Lower lobe of right lung (tissue), 2 donors: ENCODE data around the gene NNMT. TPM values are rescaled to one million over a fixed set of nuclear protein-coding genes. Genes with fewer than 3 reads are reported as not detected.
A peak's percentile ranks its signal among the peaks of the same experiment; 100 is the strongest.

Source experiments
- ATAC-seq, 2 donors: fragments of 200-7000 bp; cut with Tn5 transposase; one replicate each; pipeline ENCODE4 v1.9.1; 2020 to 2022; ENCODE audit warnings: mild to moderate bottlenecking in 2 of 2, moderate library complexity in 2 of 2
- DNase-seq: peaks from one replicate; pipeline ENCODE4 v3.0.0-alpha.2; 2020
- H3K27ac ChIP-seq: fragments of 200-600 bp; one replicate; pipeline ENCODE4 v1.8.0; 2022
- H3K27me3 ChIP-seq: fragments of 200-600 bp; one replicate; pipeline ENCODE4 v1.8.0; 2022; ENCODE audit warnings: low read depth
- H3K36me3 ChIP-seq: fragments of 200-600 bp; one replicate; pipeline ENCODE4 v1.8.0; 2022; ENCODE audit warnings: mild to moderate bottlenecking
- H3K4me1 ChIP-seq: fragments of 200-600 bp; one replicate; pipeline ENCODE4 v1.8.0; 2022
- H3K4me3 ChIP-seq: fragments of 200-600 bp; one replicate; pipeline ENCODE4 v1.8.0; 2022; ENCODE audit warnings: mild to moderate bottlenecking
- H3K9me3 ChIP-seq: fragments of 200-600 bp; one replicate; pipeline ENCODE4 v1.8.0; 2022
- CTCF ChIP-seq: fragments of 200-600 bp; IDR thresholded peaks from one replicate; pipeline ENCODE4 v1.8.0; 2022; ENCODE audit warnings: antibody characterized with exemption, mild to moderate bottlenecking
- intact Hi-C: fragments of 100-400 bp; cut with DNase I; formaldehyde crosslinking; loops from one replicate; pipeline ENCODE4 v1.11.0; 2022
- total RNA-seq: library from RNA; stranded (reverse); fragmentation: NEBNext Ultra II Directional; extraction: Animal tissue kit (Norgen Biotek cat#: 25700); gene quantifications from one replicate; pipeline ENCODE4 v1.2.1, GENCODE V29; 2021
- donor health status: DM: no; HTN: yes; CAD: no; lungs with severe emphysema.

NNMT gene
- total RNA-seq, 1 donor from 2014 or later: 162 TPM

GRCh38 chr11:114304065-114304464 is 7.9 kb downstream of the NNMT start:
- Histone ChIP-seq H3K4me1 (peaks cover 33% of the 10 kb centered on the region), H3K36me3 (no peaks in the 10 kb centered on the region), H3K4me3 (no peak overlapping the region), H3K9me3 (no peaks in the 10 kb centered on the region), H3K27me3 (no peaks in the 10 kb centered on the region), H3K27ac (no peak overlapping the region)
- TF ChIP-seq CTCF: no peak
- no peak for ATAC-seq
- intact Hi-C loops: no loop called here
- no peak for DNase-seq

DNA sequence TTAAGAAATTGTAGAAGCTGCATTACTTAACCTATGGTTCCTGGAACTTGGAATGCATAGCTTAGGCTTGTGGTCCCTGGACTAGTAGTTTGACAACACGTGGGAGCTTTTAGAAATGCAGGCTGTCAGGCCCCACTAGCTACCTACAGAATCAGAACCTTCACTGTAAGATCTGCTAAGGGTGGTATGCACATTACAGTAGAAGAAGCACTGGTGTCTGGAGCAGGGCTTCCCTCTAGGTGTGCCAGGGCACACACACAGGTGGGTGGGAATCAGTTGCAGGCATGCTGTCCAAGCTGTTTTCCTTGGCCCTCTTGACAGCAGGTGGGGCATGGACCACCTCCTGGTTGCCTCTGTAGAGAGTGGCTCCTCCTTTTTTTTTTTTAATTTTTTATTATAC is 8.8 kb downstream of the NNMT start:
- Histone ChIP-seq H3K27ac (peak overlapping the region; percentile 7), H3K36me3 (no peaks in the 10 kb centered on the region), H3K4me1 (peaks cover 42% of the 10 kb centered on the region), H3K9me3 (no peaks in the 10 kb centered on the region), H3K27me3 (no peaks in the 10 kb centered on the region), H3K4me3 (no peak overlapping the region)
- ATAC-seq (no peak), DNase-seq (no peak)
- intact Hi-C loops: no loop called here
- TF ChIP-seq CTCF: no peak

DNA sequence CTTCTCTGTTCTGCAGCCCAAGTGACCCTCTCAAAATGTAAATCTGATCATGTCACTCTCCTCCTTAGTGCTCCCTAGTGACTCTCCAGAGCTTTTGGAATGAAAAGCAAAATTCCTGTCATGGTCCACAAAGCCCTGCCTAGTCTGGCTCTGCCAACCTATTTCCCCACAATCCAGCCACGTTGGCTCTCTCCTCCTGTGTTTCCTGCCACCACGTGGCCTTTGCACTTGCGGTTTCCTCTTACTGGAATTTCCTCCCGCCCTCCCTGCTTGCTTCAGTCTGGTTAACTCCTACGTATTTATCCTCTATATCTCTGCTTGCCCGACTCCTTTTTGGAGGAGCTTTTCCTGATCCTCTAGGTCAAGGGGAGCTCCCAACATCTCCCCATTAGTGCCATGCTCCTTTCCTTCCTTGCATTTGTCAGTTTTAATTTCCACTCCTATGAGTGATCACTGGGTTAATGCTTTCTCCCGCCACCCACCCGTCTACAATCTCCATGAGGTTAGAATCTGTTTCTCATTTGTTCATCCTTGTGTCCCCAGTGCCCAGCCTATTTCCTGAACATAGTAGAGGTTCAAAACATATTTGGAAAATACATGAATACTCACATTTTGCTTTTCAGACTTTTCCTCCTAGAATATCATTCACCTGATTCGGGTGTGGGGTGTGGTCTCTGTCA is 11.5 kb downstream of the NNMT start:
- DNase-seq: peak; percentile 76
- Histone ChIP-seq H3K27me3 (no peaks in the 10 kb centered on the region), H3K36me3 (peaks cover 9% of the 10 kb centered on the region), H3K9me3 (no peaks in the 10 kb centered on the region), H3K4me1 (peaks cover 58% of the 10 kb centered on the region), H3K27ac (peak overlapping the region; percentile 82), H3K4me3 (peak overlapping the region; percentile 27)
- no peak for TF ChIP-seq CTCF
- ATAC-seq: peak; percentile 67 to 87
- intact Hi-C loops: no loop called here

DNA sequence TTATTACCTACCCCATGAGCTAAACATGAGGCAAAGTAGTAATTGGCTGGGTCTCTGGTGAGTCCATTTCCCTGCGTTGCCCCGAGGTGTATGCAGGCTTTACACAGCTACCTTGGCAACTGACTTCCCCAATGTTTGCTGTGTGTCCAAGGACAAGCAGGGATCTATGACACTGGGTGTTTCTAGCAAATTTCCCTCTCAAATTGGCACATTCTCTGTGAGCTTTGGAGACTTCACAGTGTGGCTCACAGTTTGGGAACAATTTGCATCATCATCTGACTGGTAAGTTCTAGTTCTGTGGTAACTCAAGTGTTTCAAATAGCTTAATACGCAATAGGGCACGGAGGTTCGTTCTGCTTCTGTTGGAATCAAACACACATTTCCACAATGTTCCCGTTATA is 12.5 kb downstream of the NNMT start:
- no peak overlapping the region for H3K4me3 ChIP-seq
- DNase-seq (no peak), ATAC-seq (peak; percentile 79 to 92)
- H3K27me3 ChIP-seq: no peaks in the 10 kb centered on the region
- H3K4me1 ChIP-seq: peaks cover 56% of the 10 kb centered on the region
- intact Hi-C loops: no loop called here
- H3K9me3 ChIP-seq: no peaks in the 10 kb centered on the region
- H3K27ac ChIP-seq: peak overlapping the region; percentile 82
- H3K36me3 ChIP-seq: peaks cover 19% of the 10 kb centered on the region
- no peak for TF ChIP-seq CTCF

- no peak for TF ChIP-seq CTCF
- no peak for ATAC-seq
- no peak for DNase-seq
- peak overlapping the region; percentile 82 for H3K27ac ChIP-seq
- no peaks in the 10 kb centered on the region for H3K27me3 ChIP-seq
- H3K4me1 ChIP-seq: peaks cover 50% of the 10 kb centered on the region
- H3K9me3 ChIP-seq: no peaks in the 10 kb centered on the region
- H3K4me3 ChIP-seq: no peak overlapping the region
- H3K36me3 ChIP-seq: peaks cover 24% of the 10 kb centered on the region
- intact Hi-C loops: no loop called here
Measured at GRCh38 chr11:114309517-114309916, 13.3 kb downstream of the NNMT start.
